ENCODE data around the gene MLST8.

Gene MLST8, protein sequence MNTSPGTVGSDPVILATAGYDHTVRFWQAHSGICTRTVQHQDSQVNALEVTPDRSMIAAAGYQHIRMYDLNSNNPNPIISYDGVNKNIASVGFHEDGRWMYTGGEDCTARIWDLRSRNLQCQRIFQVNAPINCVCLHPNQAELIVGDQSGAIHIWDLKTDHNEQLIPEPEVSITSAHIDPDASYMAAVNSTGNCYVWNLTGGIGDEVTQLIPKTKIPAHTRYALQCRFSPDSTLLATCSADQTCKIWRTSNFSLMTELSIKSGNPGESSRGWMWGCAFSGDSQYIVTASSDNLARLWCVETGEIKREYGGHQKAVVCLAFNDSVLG

DNA sequence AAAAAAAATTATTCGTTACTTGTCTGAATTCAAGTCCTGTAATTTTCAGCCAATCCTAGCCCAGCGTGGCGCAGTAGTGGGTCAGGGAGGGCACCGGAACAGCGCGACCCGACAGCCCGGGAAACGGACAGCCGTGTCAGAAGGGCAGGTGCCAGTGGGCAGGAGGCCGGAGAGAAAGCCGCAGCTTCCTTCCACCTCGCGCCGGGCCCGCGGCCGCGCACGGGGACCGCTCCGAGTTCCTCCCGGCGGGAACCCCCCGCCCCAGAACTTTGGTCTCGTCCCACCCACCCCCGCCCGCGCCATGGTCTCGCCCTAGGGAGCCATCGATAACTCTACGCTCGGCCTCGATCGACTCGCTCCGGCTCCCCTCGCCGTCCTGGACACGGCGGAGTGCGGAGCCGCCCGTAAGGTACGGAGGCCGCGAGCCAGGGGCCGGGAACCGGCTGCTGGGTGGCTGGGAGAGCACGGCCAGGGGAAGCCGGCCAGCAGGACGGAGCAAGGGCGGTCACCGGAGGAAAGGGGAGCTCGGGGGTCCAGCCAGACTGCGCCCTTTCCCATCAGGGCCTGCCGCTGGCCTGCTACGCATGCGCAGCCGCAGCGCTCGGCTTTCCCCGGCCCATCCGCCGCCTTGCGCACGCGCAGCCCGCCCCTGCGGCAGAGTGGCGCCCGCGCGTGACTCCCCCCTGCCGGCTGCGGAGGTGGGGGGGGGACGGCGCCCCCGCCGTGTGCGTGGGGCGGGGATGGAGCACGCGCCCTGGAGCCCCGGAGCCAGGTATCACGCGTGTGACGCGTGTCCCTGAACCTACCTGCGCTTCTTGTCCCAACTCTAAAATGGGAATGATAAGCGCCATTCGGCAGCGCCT is at the start of gene MLST8:
MLST8 (plus strand) TSS at position 351 of the 863 bp plus-strand sequence. CDS start 632 bp downstream, outside the sequence.
- DNase-seq = peak; percentile 82

DNA sequence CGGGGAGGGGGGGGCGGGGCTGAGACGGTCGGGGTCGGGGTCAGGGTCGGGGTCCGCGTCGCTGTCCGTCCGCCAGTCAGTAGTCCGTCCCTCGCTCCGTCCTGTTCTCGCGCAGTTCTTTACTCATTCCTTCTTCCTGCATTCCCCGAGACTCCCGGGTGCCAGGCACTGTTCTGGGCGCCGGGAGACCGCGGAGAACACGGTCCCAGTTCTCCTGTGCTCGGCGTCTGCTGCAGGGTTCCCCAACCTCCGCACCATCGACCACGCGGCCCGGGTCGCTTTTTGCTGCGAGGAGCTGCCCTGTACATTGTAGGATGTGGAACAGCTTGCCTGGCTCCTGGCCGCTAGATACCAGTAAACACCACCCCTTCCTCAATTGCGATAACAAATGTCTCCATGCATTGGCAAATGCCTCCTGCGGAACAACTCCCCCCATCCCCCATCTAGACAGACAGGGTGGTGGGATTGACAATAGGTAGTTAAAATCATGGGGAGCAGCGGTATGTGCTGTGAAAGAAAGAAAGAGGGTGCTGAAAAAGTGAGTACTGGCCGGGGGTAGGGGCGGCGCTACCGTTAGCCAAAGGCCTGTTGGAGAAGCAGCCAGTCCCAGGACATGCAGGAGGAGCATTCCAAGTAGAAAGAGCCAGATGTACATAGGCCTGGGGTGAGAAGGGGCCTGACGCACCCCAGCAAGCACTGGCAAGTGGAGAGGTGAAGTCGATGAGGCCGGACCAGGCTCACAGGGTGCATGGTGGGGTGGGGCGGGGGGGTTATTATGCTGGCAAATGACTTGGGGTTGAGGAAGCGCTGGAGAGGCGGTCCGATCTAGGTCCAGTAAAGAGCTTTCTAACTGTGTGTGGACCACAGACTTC is 49.0 kb upstream of the MLST8 start:
- DNase-seq = no peak

DNA sequence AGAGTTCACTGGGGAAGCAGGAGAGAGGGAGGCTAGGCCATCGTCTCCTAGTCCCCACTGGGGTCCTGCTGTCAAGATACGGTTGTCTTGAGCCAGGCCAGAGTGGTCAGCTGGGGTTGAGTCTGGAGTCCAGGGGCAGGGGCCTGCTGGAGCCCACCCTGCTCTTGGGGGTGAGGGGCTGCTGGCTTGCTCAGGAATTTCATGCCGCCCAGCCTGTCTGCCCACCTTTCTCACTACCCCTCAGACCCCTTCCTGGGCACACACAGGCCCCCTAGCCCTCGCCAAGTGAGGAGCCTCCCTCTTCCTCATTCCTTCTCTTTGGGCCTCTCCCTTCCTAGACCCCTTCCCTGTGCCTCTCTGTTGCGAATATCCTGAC is 48.4 kb upstream of the MLST8 start:
- DNase-seq = no peak

DNA sequence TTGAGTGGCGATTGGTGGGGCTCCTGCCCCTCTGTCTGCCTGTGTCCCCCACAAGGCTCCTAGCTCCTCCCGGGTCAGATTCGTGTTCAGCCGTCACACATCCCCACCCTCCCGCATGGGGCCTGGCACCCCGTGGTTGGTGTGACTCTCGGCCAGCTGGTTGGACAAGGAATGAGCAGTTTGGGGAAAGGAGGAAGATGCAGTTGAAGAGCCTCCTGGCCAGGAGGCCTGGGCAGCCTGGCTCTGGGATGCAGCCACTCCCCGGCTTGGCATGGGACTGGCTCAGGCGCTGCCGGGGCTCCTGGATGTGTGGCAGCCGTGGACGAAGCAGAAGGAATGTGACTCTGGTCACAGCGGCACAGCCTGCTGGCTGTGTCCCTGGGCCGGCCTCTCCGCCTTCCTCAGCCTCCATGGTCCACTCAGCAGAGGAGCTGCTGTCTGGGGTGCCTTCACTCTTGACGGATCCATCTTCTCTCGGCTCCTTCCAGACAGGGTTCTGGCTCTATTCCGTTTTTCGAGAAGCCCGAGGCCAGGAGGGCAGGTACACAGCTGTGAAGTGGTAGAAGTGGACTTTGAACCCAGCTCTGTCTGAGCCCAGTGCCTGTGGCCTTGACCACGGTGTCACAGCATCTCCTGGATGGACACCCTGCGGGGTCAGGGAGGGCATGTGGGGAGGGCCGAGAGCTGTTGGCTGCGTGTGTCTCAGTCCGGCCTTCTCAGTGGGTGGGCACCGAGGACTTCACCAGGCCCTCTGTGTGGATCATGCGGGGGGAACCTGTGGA is 47.6 kb upstream of the MLST8 start:
- DNase-seq = no peak

DNA sequence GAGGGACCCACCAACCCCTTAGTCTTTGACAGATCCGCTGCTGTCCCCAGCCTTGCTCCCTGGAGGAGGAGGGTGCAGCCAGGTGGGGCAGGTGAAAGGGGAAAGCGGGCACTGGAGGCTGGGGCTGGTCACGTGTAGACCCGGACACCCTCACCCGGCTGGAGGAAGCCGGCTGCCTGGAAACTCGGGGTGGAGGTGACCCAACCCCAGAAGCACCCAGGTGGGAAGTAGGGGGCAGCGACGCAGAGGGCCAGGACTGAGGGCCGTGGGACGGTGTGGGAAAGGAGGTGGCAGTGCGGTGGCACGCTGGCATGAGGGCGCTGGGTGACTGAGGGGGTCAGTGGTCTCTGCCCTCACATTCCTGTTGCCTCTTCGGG is 47.0 kb upstream of the MLST8 start:
- no peak for DNase-seq

DNA sequence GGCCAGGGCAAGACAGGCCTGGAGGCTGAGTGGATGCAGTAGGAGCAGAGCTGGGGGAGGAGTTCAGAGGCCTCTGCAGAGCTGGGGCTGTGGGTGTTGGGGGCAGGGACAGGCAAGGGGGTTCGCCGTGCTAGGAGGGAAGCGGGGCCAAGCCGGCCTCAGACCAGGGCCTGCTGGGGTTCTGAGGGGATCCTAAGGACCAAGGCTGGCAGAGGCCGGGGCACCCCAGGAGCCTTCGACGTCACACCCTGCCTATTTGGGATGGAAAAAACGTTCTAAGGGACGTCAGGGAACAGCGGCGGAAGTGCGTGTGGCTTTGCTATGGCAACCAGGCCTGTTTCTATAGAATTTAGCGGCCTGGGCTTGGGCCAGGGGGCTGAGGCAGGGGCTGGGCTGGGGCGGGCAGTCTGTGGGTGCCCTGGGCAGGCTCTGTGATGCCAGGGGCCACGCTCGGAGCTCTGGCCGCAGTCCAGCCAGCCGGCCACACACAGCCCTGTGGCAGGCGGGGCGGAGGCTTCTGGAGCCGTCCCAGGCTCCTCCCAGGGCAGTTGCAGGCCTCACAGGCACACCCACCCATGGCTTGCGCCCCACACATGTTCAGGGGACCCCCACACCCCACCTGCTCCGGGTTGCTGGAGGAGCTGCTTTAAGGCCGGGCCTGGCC is 45.9 kb upstream of the MLST8 start:
- DNase-seq = no peak

DNA sequence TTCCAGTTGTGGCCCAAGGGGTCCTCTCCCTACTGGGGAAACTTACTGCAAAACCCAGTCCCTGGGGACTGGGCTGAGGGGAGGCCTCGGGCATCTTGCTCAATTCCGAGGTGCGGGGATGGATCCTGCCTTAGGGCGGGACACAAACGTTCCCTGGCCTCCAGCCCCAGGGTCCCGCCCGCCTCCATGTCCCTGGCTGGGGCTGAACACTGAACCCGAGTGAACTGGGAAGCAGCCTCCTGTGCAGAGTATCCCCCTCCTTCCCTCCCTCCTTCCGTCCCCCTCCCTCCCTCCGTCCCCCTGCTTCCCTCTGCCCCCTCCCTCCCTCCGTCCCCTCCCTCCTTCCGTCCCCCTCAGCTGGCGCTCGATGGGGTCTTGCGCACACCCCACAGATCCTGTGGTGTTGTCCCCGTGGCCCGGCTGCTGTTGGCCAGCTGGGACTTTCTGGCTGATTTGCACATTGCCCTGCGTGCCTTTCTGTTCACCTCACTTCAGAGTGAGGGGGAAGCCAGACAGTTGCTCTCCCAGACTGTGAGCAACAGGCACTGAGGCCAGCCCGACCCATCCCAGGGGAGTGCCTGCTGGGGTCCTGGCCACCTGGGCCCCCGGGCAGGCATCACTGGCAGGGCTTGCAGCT is 44.2 kb upstream of the MLST8 start:
- DNase-seq = no peak

DNA sequence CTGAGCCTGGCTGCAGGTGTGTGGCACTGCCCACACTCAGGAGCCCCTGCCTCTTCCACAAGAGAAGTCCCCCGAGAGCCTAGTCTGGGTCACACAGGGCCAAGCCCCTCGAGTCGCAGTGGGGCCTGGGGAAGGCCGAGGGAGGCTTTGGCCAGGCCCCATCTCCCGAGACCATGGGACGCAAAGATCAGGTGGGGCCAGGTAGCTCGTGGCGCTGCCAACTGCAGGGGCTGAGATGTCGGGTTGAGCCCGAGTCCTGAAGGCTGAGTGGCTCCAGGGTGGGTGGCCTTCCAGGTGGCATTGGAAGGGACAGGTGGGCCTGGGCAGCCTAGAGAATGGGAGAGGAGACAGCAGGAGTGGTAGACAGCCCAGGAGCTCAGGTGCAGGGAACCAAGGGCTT is 43.3 kb upstream of the MLST8 start:
- DNase-seq = no peak

DNA sequence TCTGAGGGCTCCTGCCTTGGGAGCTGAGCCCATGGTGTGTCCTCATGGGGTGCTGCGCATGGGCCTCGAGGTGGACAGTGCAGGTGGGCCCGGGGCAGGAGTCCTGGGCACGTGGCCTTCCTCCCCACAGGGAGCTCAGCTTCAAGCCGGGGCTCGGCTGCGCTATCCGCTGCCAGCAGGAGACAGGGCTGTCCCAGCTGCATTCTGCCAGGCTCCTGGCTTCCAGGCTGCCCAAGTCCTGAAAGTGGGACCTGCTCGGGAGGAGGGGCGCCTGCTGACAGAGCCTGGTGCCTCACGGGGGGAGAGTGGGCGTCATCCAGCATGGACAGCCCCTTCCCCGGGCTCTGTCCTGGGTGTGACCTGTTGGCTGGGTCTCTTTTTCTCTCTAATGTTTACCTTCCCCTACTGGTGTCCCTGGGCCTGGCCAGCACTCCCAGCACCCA is 42.6 kb upstream of the MLST8 start:
- no peak for DNase-seq

DNA sequence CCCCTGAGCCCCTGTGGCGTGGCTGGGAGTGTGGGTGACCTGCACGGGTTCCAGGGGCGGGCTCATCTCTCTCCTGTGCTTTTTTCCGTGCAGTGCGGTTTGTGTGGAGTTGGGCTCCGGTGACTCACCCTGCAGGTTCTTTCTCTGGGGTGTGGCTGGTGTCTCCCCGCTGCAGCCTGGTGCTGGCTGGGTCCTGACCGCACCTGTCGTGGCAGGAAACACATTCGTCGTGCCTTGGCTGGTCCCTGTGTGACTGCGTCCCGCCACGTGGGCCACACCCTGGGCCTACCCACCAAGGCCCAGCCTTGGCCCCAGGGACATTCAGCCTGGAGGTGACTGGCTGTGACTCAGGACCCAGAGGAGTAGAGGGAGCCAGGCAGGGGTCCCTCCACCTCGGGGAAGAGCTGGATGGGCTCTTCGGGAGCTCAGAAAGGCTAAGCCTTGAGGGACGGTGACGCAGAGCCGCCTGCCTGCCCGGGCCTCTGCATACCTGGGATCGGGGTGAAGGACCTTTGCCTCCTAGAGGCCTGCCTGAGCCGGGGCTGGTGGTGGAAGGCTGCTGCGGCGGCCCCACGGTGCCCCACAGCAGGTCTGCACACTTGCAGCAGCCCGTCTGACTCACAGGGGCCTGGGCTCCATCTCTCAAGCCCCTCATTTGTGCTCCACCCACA is 41.9 kb upstream of the MLST8 start:
- no peak for DNase-seq

DNA sequence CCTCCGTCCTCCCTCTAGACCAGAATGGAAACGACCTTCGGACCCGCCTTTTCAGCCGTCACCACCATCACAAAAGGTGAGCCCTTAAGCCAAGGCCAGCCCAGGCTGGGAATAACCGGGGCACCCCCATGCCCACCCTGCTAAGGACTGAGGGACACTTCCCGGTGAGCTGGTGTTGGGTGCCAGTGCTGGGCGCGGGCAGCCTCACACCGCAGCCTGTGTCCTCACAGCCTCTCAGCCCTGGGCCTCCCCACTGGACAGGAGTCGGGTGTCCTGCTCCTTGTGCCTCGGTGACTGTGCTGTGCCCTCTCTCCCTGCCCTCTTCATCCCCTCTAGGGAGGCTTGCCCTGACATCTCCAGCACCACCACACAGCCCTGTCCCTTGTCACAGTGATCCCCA is 39.4 kb upstream of the MLST8 start:
- no peak for DNase-seq

DNA sequence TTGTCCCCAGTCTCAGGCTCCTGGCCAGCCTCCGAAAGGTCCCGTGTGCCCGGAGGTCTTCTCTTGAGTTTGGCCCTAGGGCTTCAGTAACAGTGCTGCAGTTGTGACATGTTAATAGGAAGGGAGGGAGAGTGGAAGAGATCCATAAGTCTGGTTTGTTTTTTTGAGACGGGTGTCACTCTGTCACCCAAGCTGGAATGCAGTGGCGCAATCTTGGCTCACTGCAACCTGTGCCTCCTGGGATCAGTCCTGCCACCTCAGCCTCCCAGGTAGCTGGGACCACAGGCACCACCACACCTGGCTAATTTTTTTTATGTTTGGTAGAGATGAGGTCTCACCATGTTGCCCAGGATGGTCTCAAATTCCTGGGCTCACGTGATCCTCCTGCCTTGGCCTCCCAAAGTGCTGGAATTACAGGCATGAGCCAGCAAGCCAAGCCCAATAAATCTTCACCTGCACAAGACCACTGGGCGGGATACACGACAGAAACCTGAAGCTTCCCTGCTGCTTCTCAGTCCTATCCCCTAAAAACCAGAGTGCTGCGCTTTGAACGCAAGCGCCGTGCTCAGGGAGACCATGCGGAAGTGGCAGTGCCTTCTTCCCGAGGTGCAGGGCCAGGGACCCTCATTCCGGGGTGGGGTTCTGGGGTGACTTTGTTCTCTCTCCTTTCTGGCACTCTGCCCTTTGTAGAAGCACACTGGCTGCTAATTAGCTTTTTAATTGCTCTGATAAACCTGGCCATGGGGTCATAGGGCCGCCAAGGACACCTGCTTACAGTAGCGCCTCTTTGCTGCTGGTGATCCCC is 38.8 kb upstream of the MLST8 start:
- DNase-seq = no peak

DNA sequence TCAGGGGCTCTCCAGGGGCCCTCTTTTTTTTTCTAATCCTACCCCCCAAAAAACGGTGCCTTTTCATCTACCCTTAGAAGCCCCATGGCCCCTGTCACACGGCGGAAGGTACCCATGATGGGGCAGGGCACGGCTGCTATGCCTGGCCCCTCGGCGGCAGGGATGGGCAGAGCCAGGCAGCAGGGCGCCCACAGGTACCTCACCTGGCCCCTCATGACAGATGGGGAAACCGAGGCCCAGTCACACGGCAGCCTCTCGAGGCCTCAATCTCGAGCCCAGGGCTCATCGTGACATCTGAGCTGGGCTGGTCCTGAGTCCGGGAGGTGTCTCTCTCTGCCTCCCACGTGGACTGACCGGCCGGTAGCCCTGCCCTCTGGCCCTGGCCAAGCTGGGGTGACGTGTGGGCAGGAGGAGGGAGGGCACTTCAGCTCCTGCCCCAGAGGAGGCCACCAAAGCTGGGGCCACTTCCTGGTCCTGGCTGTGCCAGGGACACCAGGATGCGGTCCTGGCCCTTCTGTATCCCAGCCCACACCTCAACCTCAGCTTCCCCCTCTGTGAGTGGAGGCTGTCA is 38.1 kb upstream of the MLST8 start:
- DNase-seq = no peak

DNA sequence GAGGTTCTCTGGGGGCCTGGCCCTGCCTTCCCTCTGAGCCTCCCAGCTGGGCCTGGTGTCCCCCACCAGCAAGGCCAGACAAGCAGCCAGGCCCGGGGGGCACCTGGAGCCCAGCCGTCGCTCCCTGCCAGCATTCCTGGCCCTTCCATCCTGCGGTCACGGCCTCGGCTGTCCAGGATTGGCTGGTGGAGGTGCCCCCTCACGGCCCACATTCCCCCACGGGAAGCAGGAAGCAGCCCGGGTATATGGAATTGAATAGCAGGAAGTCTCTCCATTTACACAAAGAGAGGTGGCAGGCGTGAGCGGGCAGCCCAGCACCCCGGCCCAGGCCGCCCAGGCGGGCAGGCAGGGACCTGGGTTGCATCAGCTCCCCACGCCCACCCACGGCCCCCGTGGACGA is 35.2 kb upstream of the MLST8 start:
- DNase-seq = no peak

DNA sequence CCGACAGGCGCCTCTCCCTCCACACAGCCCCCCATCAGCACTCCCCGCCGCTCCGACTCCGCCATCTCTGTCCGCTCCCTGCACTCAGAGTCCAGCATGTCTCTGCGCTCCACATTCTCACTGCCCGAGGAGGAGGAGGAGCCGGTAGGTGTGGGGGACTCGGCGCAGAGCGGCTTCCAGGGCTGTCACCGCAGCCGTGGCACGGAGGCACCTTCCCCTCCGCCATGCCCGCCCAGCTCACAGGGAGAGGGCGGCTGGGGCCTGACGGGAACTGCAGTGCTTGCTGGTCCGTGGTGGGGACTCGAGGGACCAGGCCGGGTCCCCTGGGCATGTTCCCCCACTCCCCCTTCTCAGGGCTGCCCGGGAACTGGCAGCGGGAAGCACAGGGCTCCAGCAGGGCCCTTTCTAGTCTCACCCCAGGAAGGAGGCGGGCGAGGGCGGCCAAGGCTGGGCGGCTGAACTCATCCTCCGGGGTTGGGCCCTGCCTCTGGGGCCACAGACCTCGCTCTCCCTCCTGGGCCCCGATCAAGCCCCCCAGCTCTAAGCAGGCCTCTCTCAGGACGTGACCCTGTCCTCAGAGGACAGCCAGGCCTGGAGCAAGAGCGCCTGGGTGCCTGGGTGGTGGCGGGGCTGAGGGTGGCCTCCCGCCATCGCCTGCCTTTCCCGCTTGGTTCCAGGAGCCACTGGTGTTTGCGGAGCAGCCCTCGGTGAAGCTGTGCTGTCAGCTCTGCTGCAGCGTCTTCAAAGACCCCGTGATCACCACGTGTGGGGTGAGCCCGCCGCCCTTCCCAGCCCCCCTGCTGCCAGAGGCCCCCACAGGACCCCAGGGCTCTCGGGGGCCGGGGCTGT is 34.4 kb upstream of the MLST8 start:
- no peak for DNase-seq

DNA sequence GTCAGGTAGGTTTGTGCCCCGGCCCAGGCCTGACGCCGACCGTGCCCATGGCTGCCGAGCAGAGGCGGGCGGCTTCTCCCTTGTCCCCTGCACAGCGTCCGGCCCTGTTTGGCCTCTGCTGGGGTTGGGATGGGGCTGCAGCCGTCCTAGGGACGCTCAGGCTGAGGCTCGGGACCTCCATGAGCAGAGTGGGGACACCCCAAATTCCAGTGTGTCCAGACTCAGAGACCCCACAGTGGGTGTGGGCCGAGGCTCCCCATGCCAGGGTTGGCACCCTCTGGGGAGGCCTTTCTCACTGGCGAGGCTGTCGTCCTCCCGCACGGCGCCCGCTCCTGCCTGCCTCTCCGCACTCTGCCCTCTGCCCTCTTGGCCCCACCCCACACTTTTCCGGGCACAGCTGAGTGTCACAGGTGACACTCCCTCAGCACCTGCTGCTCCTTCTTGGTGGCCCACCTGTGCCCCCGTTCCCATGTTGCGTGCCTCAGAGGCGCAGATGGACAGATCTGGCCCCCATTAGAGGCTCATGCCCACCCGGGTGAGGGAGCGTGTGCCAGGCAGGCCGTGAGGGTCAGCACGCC is 33.6 kb upstream of the MLST8 start:
- no peak for DNase-seq

DNA sequence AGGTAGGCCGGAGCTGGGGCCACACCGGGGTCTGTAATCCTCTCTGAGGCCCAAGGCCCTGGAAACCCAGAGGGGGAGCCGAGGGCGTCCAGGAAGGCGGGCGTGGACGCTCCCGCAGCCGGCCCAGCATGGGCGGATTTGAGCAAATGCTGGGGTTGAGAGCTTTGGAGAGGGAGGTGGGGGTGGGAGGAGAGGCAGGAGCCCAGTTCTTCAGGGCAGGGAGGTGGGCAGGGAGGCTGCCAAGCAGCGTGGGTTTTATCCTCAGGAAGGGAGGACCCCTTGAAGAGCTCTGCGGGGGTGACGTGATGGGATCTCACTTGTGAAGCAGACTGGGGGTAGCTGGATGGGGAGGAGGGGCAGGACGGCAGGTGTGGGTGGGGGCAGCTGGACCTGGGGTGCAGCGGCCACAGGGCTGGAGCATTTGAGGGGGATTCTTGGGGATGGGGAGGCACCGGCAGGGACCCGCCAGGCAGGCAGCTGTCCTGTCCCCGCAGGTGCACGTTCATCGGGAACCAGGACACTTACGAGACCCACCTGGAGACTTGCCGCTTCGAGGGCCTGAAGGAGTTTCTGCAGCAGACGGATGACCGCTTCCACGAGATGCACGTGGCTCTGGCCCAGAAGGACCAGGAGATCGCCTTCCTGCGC is 32.4 kb upstream of the MLST8 start:
- DNase-seq = no peak

DNA sequence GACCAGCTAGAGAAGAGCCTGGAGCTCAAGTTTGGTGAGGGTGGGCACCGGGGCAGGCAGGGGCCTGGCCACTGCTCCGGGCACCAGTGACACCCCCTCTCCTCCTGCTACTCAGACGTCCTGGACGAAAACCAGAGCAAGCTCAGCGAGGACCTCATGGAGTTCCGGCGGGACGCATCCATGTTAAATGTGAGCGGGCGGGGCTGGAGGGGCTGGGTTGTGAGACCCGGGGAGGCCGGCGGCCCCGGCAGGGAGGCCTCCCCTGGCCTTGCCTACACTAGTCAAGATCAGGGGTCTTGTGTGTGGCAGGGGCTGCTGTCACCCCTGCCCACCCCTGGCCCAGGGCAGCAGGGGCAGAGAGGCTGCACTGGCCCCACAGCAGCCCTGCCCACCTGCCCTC is 31.9 kb upstream of the MLST8 start:
- DNase-seq = no peak

Data from activated T-cell treated with anti-CD3 and anti-CD28 coated beads for 4 hours (primary cell).